Smooth muscle cell (in vitro differentiated cells): ENCODE measurements around the gene SYT15. TPM values are rescaled to one million over a fixed set of nuclear protein-coding genes. Genes with fewer than 3 reads are reported as not detected.

Experiments used
- DNase-seq: peaks from one replicate; lab custom pipeline; 2025; ENCODE audit not compliant: unreplicated experiment; lab: John Stamatoyannopoulos, UW
- H2AFZ ChIP-seq: fragments of 200-600 bp; sonication (generic); 2 replicates; pipeline ENCODE4 v1.6.0; 2016; ENCODE audit warnings: antibody characterized with exemption, low read depth, mild to moderate bottlenecking
- H3F3A ChIP-seq: fragments of 200-600 bp; sonication (generic); 2 replicates; pipeline ENCODE4 v1.6.0; 2017; ENCODE audit warnings: antibody characterized with exemption, low read depth
- H3K27ac ChIP-seq: fragments of 200-600 bp; sonication (generic); 2 replicates; pipeline ENCODE4 v1.5.1; 2016; ENCODE audit warnings: low read depth, mild to moderate bottlenecking
- H3K27me3 ChIP-seq: fragments of 200-600 bp; sonication (generic); 2 replicates; pipeline ENCODE4 v1.6.1; 2016; ENCODE audit warnings: low read depth, mild to moderate bottlenecking
- H3K36me3 ChIP-seq: fragments of 200-600 bp; sonication (generic); 2 replicates; pipeline ENCODE4 v1.5.1; 2016; ENCODE audit warnings: low read depth
- H3K4me1 ChIP-seq: fragments of 200-600 bp; sonication (generic); 2 replicates; pipeline ENCODE4 v1.5.1; 2016; ENCODE audit warnings: low read depth
- H3K4me2 ChIP-seq: fragments of 200-600 bp; sonication (generic); 2 replicates; pipeline ENCODE4 v1.6.0; 2016; ENCODE audit warnings: mild to moderate bottlenecking
- H3K4me3 ChIP-seq: fragments of 200-600 bp; sonication (generic); 2 replicates; pipeline ENCODE4 v1.5.1; 2016; ENCODE audit warnings: mild to moderate bottlenecking
- H3K79me2 ChIP-seq: fragments of 200-600 bp; sonication (generic); 2 replicates; pipeline ENCODE4 v1.6.0; 2016; ENCODE audit warnings: low read depth, mild to moderate bottlenecking
- H3K9ac ChIP-seq: fragments of 200-600 bp; sonication (generic); 2 replicates; pipeline ENCODE4 v1.6.0; 2016; ENCODE audit warnings: low read depth
- H3K9me3 ChIP-seq: fragments of 200-600 bp; sonication (generic); replicated peaks from 2 replicates; pipeline ENCODE4 v1.5.1; 2016; ENCODE audit warnings: low read depth
- H4K20me1 ChIP-seq: fragments of 200-600 bp; sonication (generic); 2 replicates; pipeline ENCODE4 v1.6.0; 2016; ENCODE audit warnings: low read depth
- CTCF ChIP-seq: fragments of 200-600 bp; sonication (generic); IDR thresholded peaks from 2 replicates; pipeline ENCODE4 v1.5.1; 2017; ENCODE audit warnings: borderline replicate concordance, mild to moderate bottlenecking, antibody characterized with exemption; ENCODE audit not compliant: insufficient read depth, poor library complexity, severe bottlenecking
- WGBS: methylation state at CpG from one replicate; pipeline ENCODE4 v1.1.7; 2016; ENCODE audit warnings: low lambda C conversion rate; 5-methylcytosine and 5-hydroxymethylcytosine counted together
- polyA plus RNA-seq: library from polyadenylated mRNA; unstranded; fragments of >200 nt; fragmentation: Nextera tagmentation; extraction: Ambion mirVana; gene quantifications from 2 replicates; pipeline ENCODE4 v1.2.1, GENCODE V29; 2016
- total RNA-seq: library from RNA; depleted of rRNA; stranded (reverse); fragments of >200 nt; gene quantifications from 2 replicates; pipeline ENCODE4 v1.2.3, GENCODE V29; 2014

Gene SYT15
- total and polyA plus RNA-seq, 2 experiments from 2014 or later: 0.22 to 0.89 TPM

- peaks cover 20% of the 10 kb centered on the region for H3K27me3 ChIP-seq
- H3K4me3 ChIP-seq: no peak overlapping the region
- H3K9ac ChIP-seq: no peak overlapping the region
- H3F3A ChIP-seq: no peaks in the 10 kb centered on the region
- H3K36me3 ChIP-seq: no peaks in the 10 kb centered on the region
- no peak for TF ChIP-seq CTCF
- DNase-seq: no peak
- no peaks in the 10 kb centered on the region for H4K20me1 ChIP-seq
- H3K27ac ChIP-seq: no peak overlapping the region
- no peaks in the 10 kb centered on the region for H3K4me1 ChIP-seq
- no peak overlapping the region for H3K4me2 ChIP-seq
- peak overlapping the region; percentile 40 for H2AFZ ChIP-seq
- WGBS: 61% methylated on average over 6 of the region's 6 CpGs
- H3K9me3 ChIP-seq: no peaks in the 10 kb centered on the region
- H3K79me2 ChIP-seq: no peaks in the 10 kb centered on the region
These were observed 44.0 kb upstream of the SYT15 start for GRCh38 chr10:46534828-46535524.

- Histone ChIP-seq H3K9me3 (no peaks in the 10 kb centered on the region), H3K27ac (no peak overlapping the region), H4K20me1 (no peaks in the 10 kb centered on the region), H3K9ac (no peak overlapping the region), H3K79me2 (no peaks in the 10 kb centered on the region), H3K4me3 (no peak overlapping the region), H3F3A (no peaks in the 10 kb centered on the region), H3K27me3 (peaks cover 20% of the 10 kb centered on the region), H2AFZ (no peak overlapping the region), H3K36me3 (no peaks in the 10 kb centered on the region), H3K4me2 (no peak overlapping the region), H3K4me1 (no peaks in the 10 kb centered on the region)
- 96% methylated on average over 6 of the region's 6 CpGs for WGBS
- TF ChIP-seq CTCF: no peak
- DNase-seq: no peak
These were observed 42.8 kb upstream of the SYT15 start for GRCh38 chr10:46536171-46536570.

- Histone ChIP-seq H3K36me3 (no peaks in the 10 kb centered on the region), H3F3A (no peaks in the 10 kb centered on the region), H2AFZ (no peak overlapping the region), H3K4me2 (no peak overlapping the region), H3K9me3 (no peaks in the 10 kb centered on the region), H3K4me1 (peaks cover 3% of the 10 kb centered on the region), H3K79me2 (no peaks in the 10 kb centered on the region), H3K27ac (no peak overlapping the region), H4K20me1 (no peaks in the 10 kb centered on the region), H3K4me3 (no peak overlapping the region), H3K9ac (no peak overlapping the region), H3K27me3 (peaks cover 20% of the 10 kb centered on the region)
- no peak for TF ChIP-seq CTCF
- DNase-seq: no peak
- 91% methylated on average over 5 of the region's 5 CpGs for WGBS
These were observed 42.1 kb upstream of the SYT15 start for GRCh38 chr10:46536781-46537180.

GRCh38 chr10:46537309-46537708 lies 41.6 kb upstream of the SYT15 start:
- H3K36me3 ChIP-seq: no peaks in the 10 kb centered on the region
- no peak overlapping the region for H3K4me3 ChIP-seq
- no peak overlapping the region for H3K27ac ChIP-seq
- no peak overlapping the region for H3K4me2 ChIP-seq
- H3K4me1 ChIP-seq: peaks cover 9% of the 10 kb centered on the region
- no peaks in the 10 kb centered on the region for H3K79me2 ChIP-seq
- DNase-seq: no peak
- no peak for TF ChIP-seq CTCF
- H4K20me1 ChIP-seq: no peaks in the 10 kb centered on the region
- no peak overlapping the region for H3K9ac ChIP-seq
- H2AFZ ChIP-seq: no peak overlapping the region
- no peaks in the 10 kb centered on the region for H3F3A ChIP-seq
- WGBS: 68% methylated on average over 5 of the region's 5 CpGs
- peaks cover 20% of the 10 kb centered on the region for H3K27me3 ChIP-seq
- H3K9me3 ChIP-seq: no peaks in the 10 kb centered on the region
